ENCODE data around the gene ASRGL1.

- no peak for TF ChIP-seq CTCF (IDR thresholded peaks at IDR 0.05)
- TF ChIP-seq POLR2A (IDR thresholded peaks at IDR 0.05), result no peak
These were observed 98.8 kb downstream of the ASRGL1 start for GRCh38 chr11:62435846-62436660.
